H1 (cell line): Measurements from ENCODE around the gene SAG. TPM values are rescaled to one million over a fixed set of nuclear protein-coding genes. Genes with fewer than 3 reads are reported as not detected.

Experiments used
- CTCF ChIA-PET: fragments of 300-600 bp; sonication (Branson Sonifier 250); formaldehyde crosslinking; loops from one replicate; lab custom pipeline; 2021; ENCODE audit not compliant: partially characterized antibody; lab: Charles Lee
- POLR2A ChIA-PET: fragments of 300-600 bp; sonication (Branson Sonifier 250); formaldehyde crosslinking; loops from one replicate; lab custom pipeline; 2021; ENCODE audit warnings: inconsistent platforms; ENCODE audit not compliant: partially characterized antibody; lab: Charles Lee
- DNase-seq, 2 experiments: peaks; one replicate each; pipeline versions ENCODE4 v3.0.0 to v3.0.0-alpha.2; 2010 to 2022; ENCODE audit warnings: low spot score in 2 of 2, low read depth in 1 of 2, mixed read lengths in 1 of 2
- FAIRE-seq: peaks from 2 replicates; lab custom pipeline; 2011; peaks lifted over from hg19 to GRCh38; lab: Jason Lieb, UNC
- H2AFZ ChIP-seq: 2 replicates; pipeline ENCODE4 v1.8.1; 2012; ENCODE audit warnings: low read length, inconsistent platforms
- H2AK5ac ChIP-seq: 2 replicates; pipeline ENCODE4 v1.6.1; 2013; ENCODE audit warnings: low read depth, low read length
- H2BK120ac ChIP-seq: replicated peaks from 2 replicates; pipeline ENCODE3; 2013; ENCODE audit warnings: low read depth, low read length, inconsistent platforms
- H2BK12ac ChIP-seq: 2 replicates; pipeline ENCODE4 v1.6.1; 2013; ENCODE audit warnings: low read depth, low read length
- H2BK15ac ChIP-seq: 2 replicates; pipeline ENCODE4 v1.6.1; 2013; ENCODE audit warnings: low read length
- H2BK20ac ChIP-seq: 2 replicates; pipeline ENCODE4 v1.6.1; 2013; ENCODE audit warnings: low read length
- H2BK5ac ChIP-seq: 2 replicates; pipeline ENCODE4 v1.6.1; 2013; ENCODE audit warnings: low read depth, low read length
- H3K14ac ChIP-seq: 2 replicates; pipeline ENCODE4 v1.6.1; 2013; ENCODE audit warnings: inconsistent platforms; ENCODE audit not compliant: insufficient read length
- H3K18ac ChIP-seq: 2 replicates; pipeline ENCODE4 v1.6.1; 2013; ENCODE audit warnings: low read length; ENCODE audit errors: extremely low read depth
- H3K23ac ChIP-seq: 2 replicates; pipeline ENCODE4 v1.6.1; 2013; ENCODE audit warnings: inconsistent platforms; ENCODE audit not compliant: insufficient read length
- H3K23me2 ChIP-seq: 2 replicates; pipeline ENCODE4 v1.6.1; 2013; ENCODE audit warnings: low read depth, low read length
- H3K27ac ChIP-seq: 2 replicates; pipeline ENCODE4 v1.6.1; 2011; ENCODE audit warnings: low read depth, low read length, inconsistent platforms
- H3K27me3 ChIP-seq, 4 experiments: replicated peaks in 1 of 4; 1 replicate in 1 of 4; 2 replicates in 3 of 4; pipeline versions ENCODE4 v1.6.1 to v1.8.1; 2011 to 2013; ENCODE audit warnings: low read length in 3 of 4, mild to moderate bottlenecking in 3 of 4, inconsistent platforms in 2 of 4, mixed read lengths in 2 of 4, moderate library complexity in 1 of 4; ENCODE audit not compliant: control insufficient read depth in 3 of 4, insufficient read depth in 3 of 4; ENCODE audit errors: extremely low read depth in 1 of 4
- H3K36me3 ChIP-seq, 4 experiments: 2 replicates each; pipeline versions ENCODE4 v1.6.1 to v1.8.1; 2011 to 2013; ENCODE audit warnings: mild to moderate bottlenecking in 4 of 4, low read length in 3 of 4, moderate library complexity in 2 of 4, control low read depth in 1 of 4, inconsistent platforms in 1 of 4; ENCODE audit not compliant: insufficient read depth in 4 of 4, control insufficient read depth in 2 of 4
- H3K4ac ChIP-seq: replicated peaks from 2 replicates; pipeline ENCODE3; 2013; ENCODE audit warnings: low read length, low read depth, mixed read lengths, inconsistent platforms; ENCODE audit not compliant: insufficient read length
- H3K4me1 ChIP-seq, 4 experiments: replicated peaks in 1 of 4; 1 replicate in 1 of 4; 2 replicates in 3 of 4; pipeline versions ENCODE4 v1.6.1 to v1.8.1; 2011 to 2013; ENCODE audit warnings: low read length in 3 of 4, inconsistent platforms in 2 of 4, mixed read lengths in 1 of 4; ENCODE audit not compliant: insufficient read depth in 4 of 4, control insufficient read depth in 3 of 4
- H3K4me2 ChIP-seq, 2 experiments: 2 replicates each; pipeline versions ENCODE4 v1.6.1 to v1.8.1; 2011 to 2013; ENCODE audit warnings: low read depth in 2 of 2, low read length in 2 of 2, control low read depth in 1 of 2, inconsistent platforms in 1 of 2, mild to moderate bottlenecking in 1 of 2; ENCODE audit not compliant: insufficient read depth in 1 of 2
- H3K4me3 ChIP-seq, 4 experiments: fragments of 200-600, 300-600 bp in 1 of 4; sonication (generic), shearing (Covaris generic), sonication (Bioruptor Twin) in 1 of 4; 2 replicates each; pipeline versions ENCODE4 v1.5.1 to v1.8.1; 2011 to 2016; ENCODE audit warnings: low read length in 4 of 4, low read depth in 3 of 4, control low read depth in 2 of 4, inconsistent platforms in 2 of 4, mild to moderate bottlenecking in 2 of 4, mixed read lengths in 1 of 4, moderate library complexity in 1 of 4; ENCODE audit not compliant: insufficient read depth in 2 of 4; ENCODE audit errors: extremely low read depth in 1 of 4
- H3K56ac ChIP-seq: replicated peaks from 2 replicates; pipeline ENCODE3; 2013; ENCODE audit warnings: low read depth, mild to moderate bottlenecking, mixed read lengths, low read length, inconsistent platforms; ENCODE audit not compliant: insufficient read length
- H3K79me1 ChIP-seq: 2 replicates; pipeline ENCODE4 v1.6.1; 2013; ENCODE audit warnings: low read depth, low read length, control low read depth
- H3K79me2 ChIP-seq, 2 experiments: 2 replicates each; pipeline versions ENCODE4 v1.6.1 to v1.8.1; 2012 to 2013; ENCODE audit warnings: low read length in 2 of 2, mild to moderate bottlenecking in 2 of 2, inconsistent platforms in 1 of 2; ENCODE audit not compliant: insufficient read depth in 2 of 2, control insufficient read depth in 1 of 2
- H3K9ac ChIP-seq, 4 experiments: replicated peaks in 1 of 4; 1 replicate in 1 of 4; 2 replicates in 3 of 4; pipeline versions ENCODE4 v1.6.1 to v1.8.1; 2011 to 2013; ENCODE audit warnings: low read depth in 3 of 4, low read length in 3 of 4, control low read depth in 2 of 4, mild to moderate bottlenecking in 2 of 4, moderate library complexity in 2 of 4, inconsistent platforms in 1 of 4; ENCODE audit errors: extremely low read depth in 1 of 4
- H3K9me3 ChIP-seq, 2 experiments: 2 replicates each; pipeline versions ENCODE4 v1.6.1 to v1.8.1; 2012 to 2013; ENCODE audit warnings: mild to moderate bottlenecking in 2 of 2, moderate library complexity in 2 of 2, control low read depth in 1 of 2, inconsistent platforms in 1 of 2, low read depth in 1 of 2, low read length in 1 of 2, mixed read lengths in 1 of 2; ENCODE audit not compliant: insufficient read depth in 2 of 2
- H4K20me1 ChIP-seq, 2 experiments: replicated peaks in 1 of 2; 2 replicates each; pipeline versions ENCODE3 to v1.8.1; 2011 to 2013; ENCODE audit warnings: inconsistent platforms in 2 of 2, low read length in 2 of 2, mild to moderate bottlenecking in 1 of 2; ENCODE audit not compliant: insufficient read depth in 2 of 2, control insufficient read depth in 1 of 2
- H4K5ac ChIP-seq: 2 replicates; pipeline ENCODE4 v1.6.1; 2013; ENCODE audit warnings: low read length, low read depth, mixed read lengths, inconsistent platforms; ENCODE audit not compliant: insufficient read length
- H4K8ac ChIP-seq: 2 replicates; pipeline ENCODE4 v1.8.0; 2013; ENCODE audit warnings: mild to moderate bottlenecking, moderate library complexity, low read length, inconsistent platforms; ENCODE audit not compliant: insufficient read depth; ENCODE audit errors: extremely low read depth
- H4K91ac ChIP-seq: replicated peaks from 2 replicates; pipeline ENCODE3; 2013; ENCODE audit warnings: low read length, mixed read lengths, inconsistent platforms; ENCODE audit not compliant: insufficient read length
- BRCA1 ChIP-seq: IDR thresholded peaks from 2 replicates; pipeline ENCODE4 v1.6.1; 2012; ENCODE audit warnings: low read depth, low read length, improper control_type of control experiment
- EGR1 ChIP-seq: IDR thresholded peaks from 2 replicates; pipeline ENCODE4 v1.6.1; 2011; ENCODE audit warnings: low read depth, low read length, borderline replicate concordance
- POU5F1 ChIP-seq: IDR thresholded peaks from 2 replicates; pipeline ENCODE4 v1.6.1; 2011; ENCODE audit warnings: low read depth, mild to moderate bottlenecking, low read length, moderate library complexity
- RAD21 ChIP-seq, 2 experiments: IDR thresholded peaks in 1 of 2; conservative IDR thresholded peaks in 1 of 2; 2 replicates each; pipeline ENCODE4 v1.6.1; 2011; ENCODE audit warnings: low read depth in 2 of 2, low read length in 2 of 2, improper control_type of control experiment in 1 of 2, inconsistent platforms in 1 of 2, mild to moderate bottlenecking in 1 of 2, moderate library complexity in 1 of 2
- TEAD4 ChIP-seq: IDR thresholded peaks from 2 replicates; pipeline ENCODE4 v1.6.1; 2012; ENCODE audit warnings: low read depth, low read length, inconsistent platforms, mixed read lengths
- WGBS, 2 experiments: shearing (Covaris generic) in 1 of 2; methylation state at CpG; one replicate each; pipeline versions ENCODE4 v1.1.6 to v1.1.7; 2013 to 2015; ENCODE audit warnings: low lambda C conversion rate in 2 of 2, mixed read lengths in 2 of 2, inconsistent platforms in 1 of 2, low coverage in 1 of 2, missing lambda C conversion rate in 1 of 2; ENCODE audit not compliant: insufficient replicate concordance in 2 of 2, insufficient coverage in 1 of 2, insufficient read length in 1 of 2; ENCODE audit errors: extremely low coverage in 1 of 2, missing lambda C conversion rate in 1 of 2; 5-methylcytosine and 5-hydroxymethylcytosine counted together
- polyA plus RNA-seq, 7 experiments: library from polyadenylated mRNA; depleted of rRNA in 3 of 7; stranded (reverse) in 5 of 7; unstranded in 2 of 7; fragments of >200 nt in 5 of 7; fragments of 200-250 nt in 2 of 7; gene quantifications; 1 replicate in 5 of 7; 2 replicates in 1 of 7; 4 replicates in 1 of 7; pipeline versions ENCODE4 v1.2.1 to v1.2.3, GENCODE V29; 2011 to 2013; ENCODE audit warnings: missing spikeins in 2 of 7, mixed read lengths in 2 of 7
- total RNA-seq: library from RNA; stranded (reverse); fragmentation: NEBNext Ultra II Directional; extraction: Animal tissue kit (Norgen Biotek cat#: 25700); gene quantifications from 2 replicates; pipeline ENCODE4 v1.2.1, GENCODE V29; 2021
- TF ChIP-seq, protein P1 (sequence below), 3 experiments: IDR thresholded peaks; 1 replicate in 2 of 3; 2 replicates in 1 of 3; pipeline versions ENCODE4 v1.5.1 to v1.6.1; 2011; ENCODE audit warnings: low read length in 3 of 3, mild to moderate bottlenecking in 3 of 3, inconsistent platforms in 2 of 3, low read depth in 1 of 3, moderate library complexity in 1 of 3; ENCODE audit not compliant: insufficient read depth in 1 of 3; ENCODE audit errors: control extremely low read depth in 1 of 3

Gene SAG
- total and polyA plus RNA-seq, 2 of the 8 experiments (the other 6 are each of a cell fraction or from before 2014, with no cell fraction given) = not detected

DNA sequence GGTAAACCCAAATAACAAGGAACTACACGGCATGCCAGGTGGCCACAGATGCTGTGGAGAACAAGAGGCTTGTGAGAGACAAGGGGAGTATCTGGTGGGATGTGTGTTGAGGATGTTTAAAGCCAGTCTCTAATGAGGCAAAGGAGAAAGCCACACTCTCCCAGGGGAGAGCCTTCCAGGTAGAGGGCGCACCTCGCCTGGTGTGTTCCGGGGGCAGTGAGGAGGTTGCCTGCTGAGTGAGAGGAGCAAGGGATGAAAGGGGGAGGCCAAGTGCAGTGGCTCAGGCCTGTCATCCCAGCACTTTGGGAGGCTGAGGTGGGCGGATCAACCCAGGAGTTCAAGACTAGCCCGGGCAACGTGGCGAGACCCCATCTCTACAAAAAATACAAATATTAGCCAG lies 16.2 kb downstream of the SAG start:
- H4K91ac ChIP-seq = no peak overlapping the region
- no peak overlapping the region for H3K14ac ChIP-seq
- H3K23ac ChIP-seq = no peak overlapping the region
- H3K4ac ChIP-seq = no peak overlapping the region
- FAIRE-seq = no peak
- 85% methylated on average over 8 of the region's 8 CpGs; no CpG with 5 or more reads in 1 of the 2 experiments for WGBS, 2 experiments
- no peak overlapping the region for H3K56ac ChIP-seq
- no peak overlapping the region for H3K27ac ChIP-seq
- peaks cover 6 to 22% (median 16%) of the 10 kb centered on the region in 4 experiments; a peak in 6 of 7 replicates for H3K27me3 ChIP-seq
- H3K79me1 ChIP-seq = no peaks in the 10 kb centered on the region
- no peaks in the 10 kb centered on the region; the same call in 1 of the 2 replicates for H3K23me2 ChIP-seq
- H2BK12ac ChIP-seq = no peak overlapping the region
- DNase-seq = no peak
- no peak overlapping the region for H2AFZ ChIP-seq
- H2BK20ac ChIP-seq = no peak overlapping the region
- H4K5ac ChIP-seq = no peak overlapping the region
- no peak overlapping the region for H3K4me3 ChIP-seq
- H3K9ac ChIP-seq = no peak overlapping the region
- H4K20me1 ChIP-seq = no peaks in the 10 kb centered on the region
- H2AK5ac ChIP-seq = no peak overlapping the region
- H3K79me2 ChIP-seq = no peaks in the 10 kb centered on the region
- H2BK120ac ChIP-seq = no peak overlapping the region
- CTCF ChIA-PET = interaction anchor here (0.7 kb wide), 1 partner anchor 28 kb away, joined by 3 read pairs; no protein-coding TSS in a partner anchor
- no peak overlapping the region for H4K8ac ChIP-seq
- H3K18ac ChIP-seq = no peak overlapping the region
- H3K9me3 ChIP-seq = no peaks in the 10 kb centered on the region
- H2BK15ac ChIP-seq = no peak overlapping the region
- no peak overlapping the region for H2BK5ac ChIP-seq
- no peaks in the 10 kb centered on the region for H3K4me1 ChIP-seq
- TF ChIP-seq BRCA1 (no peak), RAD21 (IDR thresholded peaks at IDR 0.05 in 1 of 2, conservative IDR thresholded peaks at IDR 0.05 in 1 of 2; ENCODE audit: low read depth in 2 of 2, low read length in 2 of 2) (peak; percentile 26 to 34; a peak in 3 of 4 replicates), TEAD4 (no peak), EGR1 (no peak), POU5F1 (no peak)
- TF ChIP-seq, protein P1, sequence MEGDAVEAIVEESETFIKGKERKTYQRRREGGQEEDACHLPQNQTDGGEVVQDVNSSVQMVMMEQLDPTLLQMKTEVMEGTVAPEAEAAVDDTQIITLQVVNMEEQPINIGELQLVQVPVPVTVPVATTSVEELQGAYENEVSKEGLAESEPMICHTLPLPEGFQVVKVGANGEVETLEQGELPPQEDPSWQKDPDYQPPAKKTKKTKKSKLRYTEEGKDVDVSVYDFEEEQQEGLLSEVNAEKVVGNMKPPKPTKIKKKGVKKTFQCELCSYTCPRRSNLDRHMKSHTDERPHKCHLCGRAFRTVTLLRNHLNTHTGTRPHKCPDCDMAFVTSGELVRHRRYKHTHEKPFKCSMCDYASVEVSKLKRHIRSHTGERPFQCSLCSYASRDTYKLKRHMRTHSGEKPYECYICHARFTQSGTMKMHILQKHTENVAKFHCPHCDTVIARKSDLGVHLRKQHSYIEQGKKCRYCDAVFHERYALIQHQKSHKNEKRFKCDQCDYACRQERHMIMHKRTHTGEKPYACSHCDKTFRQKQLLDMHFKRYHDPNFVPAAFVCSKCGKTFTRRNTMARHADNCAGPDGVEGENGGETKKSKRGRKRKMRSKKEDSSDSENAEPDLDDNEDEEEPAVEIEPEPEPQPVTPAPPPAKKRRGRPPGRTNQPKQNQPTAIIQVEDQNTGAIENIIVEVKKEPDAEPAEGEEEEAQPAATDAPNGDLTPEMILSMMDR (IDR thresholded peaks at IDR 0.05; ENCODE audit: control extremely low read depth in 1 of 3, insufficient read depth in 1 of 3, low read depth in 1 of 3, low read length in 3 of 3) = peak; percentile 13 to 30 (median 21); a peak in 3 of 4 replicates
- TF ChIP-seq, all 59 proteins: peak for 2
- Histone ChIP-seq H3K36me3 (no peaks in the 10 kb centered on the region), H3K4me2 (no peak overlapping the region)
- POLR2A ChIA-PET = no interaction called here
